GM12891 (cell line): Measurements from ENCODE around the gene SPECC1.

Source experiments
- DNase-seq: peaks from one replicate; pipeline ENCODE4 v3.0.0; 2011; ENCODE audit warnings: low spot score; ENCODE audit not compliant: insufficient read length
- FAIRE-seq: peaks from 2 replicates; lab custom pipeline; 2011; peaks lifted over from hg19 to GRCh38; lab: Jason Lieb, UNC
- PAX5 ChIP-seq: IDR thresholded peaks from 2 replicates; pipeline ENCODE4 v1.6.1; 2011; ENCODE audit warnings: low read length, moderate library complexity, mild to moderate bottlenecking; ENCODE audit not compliant: insufficient read depth, severe bottlenecking
- POLR2A ChIP-seq: IDR thresholded peaks from 2 replicates; pipeline ENCODE4 v1.6.1; 2011; ENCODE audit warnings: low read depth, low read length, control low read depth
- POLR2AphosphoS5 ChIP-seq: IDR thresholded peaks from 2 replicates; pipeline ENCODE4 v1.6.1; 2011; ENCODE audit warnings: low read depth, low read length, control low read depth
- POU2F2 ChIP-seq: IDR thresholded peaks from 2 replicates; pipeline ENCODE4 v1.6.1; 2011; ENCODE audit warnings: low read depth, mild to moderate bottlenecking, control low read depth, low read length, moderate library complexity
- SPI1 ChIP-seq: IDR thresholded peaks from 2 replicates; pipeline ENCODE4 v1.6.1; 2011; ENCODE audit warnings: low read depth, low read length, control low read depth
- TAF1 ChIP-seq: IDR thresholded peaks from 2 replicates; pipeline ENCODE4 v1.6.1; 2011; ENCODE audit warnings: low read depth, low read length, control low read depth

Gene SPECC1

GRCh38 chr17:20264996-20265395 lies 255.8 kb downstream of the SPECC1 start:
- FAIRE-seq (no peak), DNase-seq (no peak)
- no peak for TF ChIP-seq POLR2AphosphoS5
- no peak for TF ChIP-seq SPI1
- no peak for TF ChIP-seq POLR2A
- no peak for TF ChIP-seq PAX5
- no peak for TF ChIP-seq POU2F2
- no peak for TF ChIP-seq TAF1

GRCh38 chr17:20266806-20267458 lies 257.8 kb downstream of the SPECC1 start:
- TF ChIP-seq SPI1 (no peak), POLR2A (no peak), PAX5 (no peak), TAF1 (no peak), POU2F2 (no peak), POLR2AphosphoS5 (no peak)
- no peak for FAIRE-seq
- no peak for DNase-seq

- TF ChIP-seq SPI1 (no peak), POU2F2 (no peak), POLR2AphosphoS5 (no peak), TAF1 (no peak), POLR2A (no peak), PAX5 (no peak)
- DNase-seq (no peak), FAIRE-seq (peak; percentile 84)
Measured at GRCh38 chr17:20267459-20267842, 258.3 kb downstream of the SPECC1 start.

- no peak for FAIRE-seq
Measured at GRCh38 chr17:20270369-20270768, 261.2 kb downstream of the SPECC1 start.

GRCh38 chr17:20271011-20271610 lies 262.0 kb downstream of the SPECC1 start:
- DNase-seq (no peak), FAIRE-seq (no peak)
- TF ChIP-seq SPI1 (no peak), PAX5 (no peak), TAF1 (no peak), POU2F2 (no peak)

More at GRCh38 chr17:20270369-20270768, 261.2 kb downstream of the SPECC1 start:
- no peak for DNase-seq
- no peak for TF ChIP-seq PAX5
- no peak for TF ChIP-seq SPI1
- no peak for TF ChIP-seq POLR2A
- TF ChIP-seq POU2F2: no peak
- TF ChIP-seq TAF1: no peak
- TF ChIP-seq POLR2AphosphoS5: no peak

GRCh38 chr17:20273741-20274500 lies 264.8 kb downstream of the SPECC1 start:
- TF ChIP-seq SPI1: no peak
- TF ChIP-seq POU2F2: no peak
- TF ChIP-seq TAF1: no peak
- no peak for TF ChIP-seq POLR2A
- no peak for TF ChIP-seq PAX5
- no peak for TF ChIP-seq POLR2AphosphoS5
- FAIRE-seq (no peak), DNase-seq (no peak)

GRCh38 chr17:20275653-20276052 lies 266.5 kb downstream of the SPECC1 start:
- no peak for TF ChIP-seq TAF1
- no peak for TF ChIP-seq POU2F2
- TF ChIP-seq SPI1: no peak
- TF ChIP-seq POLR2AphosphoS5: no peak
- TF ChIP-seq PAX5: no peak
- TF ChIP-seq POLR2A: no peak
- peak; percentile 59 for FAIRE-seq
- DNase-seq: no peak

GRCh38 chr17:20276421-20276820 lies 267.3 kb downstream of the SPECC1 start:
- DNase-seq: no peak
- TF ChIP-seq SPI1 (no peak), TAF1 (no peak)
- no peak for FAIRE-seq

GRCh38 chr17:20278805-20279204 lies 269.6 kb downstream of the SPECC1 start:
- TF ChIP-seq POLR2AphosphoS5: no peak
- no peak for TF ChIP-seq PAX5
- TF ChIP-seq TAF1: no peak
- no peak for TF ChIP-seq POLR2A
- TF ChIP-seq POU2F2: no peak
- no peak for TF ChIP-seq SPI1
- FAIRE-seq: no peak
- no peak for DNase-seq

- FAIRE-seq (no peak), DNase-seq (no peak)
- no peak for TF ChIP-seq TAF1
- no peak for TF ChIP-seq POU2F2
Measured at GRCh38 chr17:20279631-20280030, 270.5 kb downstream of the SPECC1 start.
